ENCODE measurements around the gene FBXO36.
A peak's percentile ranks its signal among the peaks of the same experiment; 100 is the strongest.
"Not testable (repeated sequence)": the region's sequence is repeated elsewhere in the genome, so short reads cannot be mapped to it uniquely, and the experiment has no call there.

FBXO36 gene

DNA sequence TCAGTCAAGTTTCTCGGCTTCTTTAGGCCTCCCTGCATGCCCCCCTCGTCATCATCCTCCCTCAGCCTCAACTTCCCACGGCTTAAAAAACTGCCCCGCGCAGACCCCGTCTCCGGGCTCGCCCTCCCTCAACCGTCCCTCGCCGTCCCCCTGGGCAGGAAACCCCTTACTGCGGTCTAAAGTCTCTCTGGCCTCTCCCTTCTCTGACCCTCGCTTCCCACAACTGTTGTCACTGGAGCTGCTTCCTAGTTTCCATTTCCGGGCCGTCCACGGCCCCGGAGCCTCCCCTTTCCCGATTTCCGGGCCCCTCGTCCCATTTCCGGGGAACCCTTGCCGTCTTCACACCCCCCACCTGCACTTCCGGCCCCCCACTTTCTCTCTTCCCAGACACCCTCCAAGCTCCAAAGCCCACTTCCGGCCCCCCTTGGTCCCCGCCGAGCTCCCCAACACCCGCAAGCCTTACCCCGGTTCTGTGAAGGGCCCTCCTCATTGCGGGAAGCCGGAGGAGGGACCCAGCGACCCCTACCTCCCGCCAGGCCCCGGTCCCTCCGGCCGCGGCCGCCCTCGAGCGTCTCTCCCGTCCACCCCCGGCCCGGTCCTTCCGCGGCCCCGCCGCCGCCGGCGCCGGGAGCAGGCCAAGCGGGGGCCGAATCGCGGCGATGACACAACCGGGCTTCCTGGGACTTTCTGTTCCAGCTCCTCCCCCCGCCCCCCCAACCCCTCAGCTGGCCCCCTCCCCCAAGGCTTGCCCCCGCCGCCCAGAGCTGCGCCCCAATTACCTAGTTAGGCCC, 1.0 kb upstream of the FBXO36 start:
- H3K4me3 Mint-ChIP-seq = peak overlapping the region; percentile 97
- peaks cover 44% of the 10 kb centered on the region for H3K4me1 Mint-ChIP-seq
- ATAC-seq (replicated peaks; ENCODE audit: extremely low read depth, poor library complexity, severe bottlenecking) (peak; percentile 33), DNase-seq (ENCODE audit: low spot score in 2 of 2) (peak; percentile 49 to 62)
- peak overlapping the region; percentile 95 for H3K27ac Mint-ChIP-seq (ENCODE audit: low read depth)
- H3K27me3 Mint-ChIP-seq = no peaks in the 10 kb centered on the region
- peaks cover 45% of the 10 kb centered on the region for H3K36me3 Mint-ChIP-seq (ENCODE audit: insufficient read depth)
- no peaks in the 10 kb centered on the region for H3K9me3 Mint-ChIP-seq

- DNase-seq (ENCODE audit: low spot score in 2 of 2) = peak; percentile 88 to 90
- H3K27ac Mint-ChIP-seq (ENCODE audit: low read depth) = peak within 1 kb of the TSS; percentile 95
- H3K36me3 Mint-ChIP-seq (ENCODE audit: insufficient read depth) = peaks cover 41% of the 10 kb centered on the region
- ATAC-seq (replicated peaks; ENCODE audit: extremely low read depth, poor library complexity, severe bottlenecking) = peak; percentile 63
- peaks cover 38% of the 10 kb centered on the region for H3K4me1 Mint-ChIP-seq
- H3K4me3 Mint-ChIP-seq = peak within 1 kb of the TSS; percentile 97
- H3K9me3 Mint-ChIP-seq = no peaks in the 10 kb centered on the region
- no peaks in the 10 kb centered on the region for H3K27me3 Mint-ChIP-seq
Measured at GRCh38 chr2:229921892-229922448, 333 bp upstream of the FBXO36 start, which contains the start of gene TRIP12. Gene TRIP12 (minus strand): TSS chr2:229922009. CDS start chr2:229880079, 41,930 bp downstream.

DNA sequence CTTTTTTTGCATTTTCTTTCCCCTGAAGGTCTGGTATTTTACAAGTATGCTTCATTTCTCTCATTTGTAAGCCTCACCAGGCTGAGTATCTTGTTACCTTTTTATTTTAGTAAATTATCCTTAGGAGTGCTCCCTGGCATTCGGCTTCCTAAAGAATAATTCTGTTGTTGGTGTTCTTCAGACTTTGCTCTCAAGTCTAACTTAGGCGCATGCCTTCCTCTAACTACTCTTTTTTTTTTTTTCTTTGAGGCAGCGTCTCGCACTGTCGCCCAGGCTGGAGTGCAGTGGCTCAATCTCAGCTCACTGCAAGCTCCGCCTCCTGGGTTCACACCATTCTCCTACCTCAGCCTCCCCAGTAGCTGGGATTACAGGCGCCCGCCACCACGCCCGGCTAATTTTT, 2.2 kb downstream of the FBXO36 start:
- peaks cover 28% of the 10 kb centered on the region for H3K36me3 Mint-ChIP-seq (ENCODE audit: insufficient read depth)
- H3K9me3 Mint-ChIP-seq; ATAC-seq (replicated peaks; ENCODE audit: extremely low read depth, poor library complexity, severe bottlenecking); H3K27ac Mint-ChIP-seq (ENCODE audit: low read depth); H3K27me3 Mint-ChIP-seq; DNase-seq (ENCODE audit: low spot score in 2 of 2): not testable (repeated sequence)
- H3K4me3 Mint-ChIP-seq = peak overlapping the region; percentile 29
- peaks cover 27% of the 10 kb centered on the region for H3K4me1 Mint-ChIP-seq

GRCh38 chr2:229925201-229925600, 2.9 kb downstream of the FBXO36 start:
- Mint-ChIP-seq H3K9me3 (no peaks in the 10 kb centered on the region), H3K27ac (ENCODE audit: low read depth) (no peak overlapping the region), H3K4me3 (no peak overlapping the region), H3K36me3 (ENCODE audit: insufficient read depth) (peaks cover 24% of the 10 kb centered on the region), H3K27me3 (no peaks in the 10 kb centered on the region), H3K4me1 (peaks cover 20% of the 10 kb centered on the region)
- no peak for ATAC-seq (replicated peaks; ENCODE audit: extremely low read depth, poor library complexity, severe bottlenecking)
- DNase-seq (ENCODE audit: low spot score in 2 of 2) = no peak

DNA sequence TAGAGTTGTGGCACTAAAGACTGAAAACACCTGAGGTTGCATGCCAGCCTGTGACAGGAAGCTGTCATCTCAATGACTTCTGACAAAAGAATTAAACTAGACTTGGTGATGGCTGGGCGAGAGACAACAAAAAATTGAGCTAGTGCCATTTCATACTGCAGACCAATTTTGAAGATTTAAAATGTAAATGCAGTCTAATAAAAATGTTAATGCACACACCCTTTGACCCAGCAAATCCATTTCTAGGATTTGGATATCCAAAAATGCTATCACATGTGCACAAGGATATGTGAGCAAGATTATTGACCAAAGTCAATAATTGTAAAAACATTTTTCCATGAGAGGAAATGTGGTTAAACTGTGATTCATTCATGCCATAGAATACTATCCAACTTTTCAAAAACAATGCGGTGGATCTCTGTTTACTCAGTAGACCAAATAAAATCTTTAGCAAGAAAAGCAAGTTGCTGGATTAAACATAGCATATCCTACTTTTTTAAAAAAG, 5.6 kb downstream of the FBXO36 start:
- Mint-ChIP-seq H3K27me3 (no peaks in the 10 kb centered on the region), H3K9me3 (no peaks in the 10 kb centered on the region)
- ATAC-seq (replicated peaks; ENCODE audit: extremely low read depth, poor library complexity, severe bottlenecking) = no peak

DNA sequence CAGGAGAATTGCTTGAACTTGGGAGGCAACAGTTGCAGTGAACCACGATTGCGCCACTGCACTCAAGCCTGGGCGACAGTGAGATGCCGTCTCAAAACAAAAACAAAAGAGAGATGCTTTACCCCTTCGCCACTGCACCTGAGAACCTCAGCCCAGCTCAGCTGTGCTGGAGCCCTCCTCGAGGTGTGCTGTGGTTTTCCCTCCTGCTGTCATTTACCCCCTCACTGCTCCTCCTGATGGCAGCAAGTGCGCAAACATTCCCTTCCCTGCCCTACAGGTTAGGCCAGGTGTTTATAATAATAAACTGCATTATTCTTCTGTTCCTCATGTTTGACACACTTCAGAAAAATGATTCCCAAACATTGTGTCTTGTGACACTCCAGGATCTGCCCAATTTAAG, 8.4 kb downstream of the FBXO36 start:
- no peaks in the 10 kb centered on the region for H3K4me1 Mint-ChIP-seq
- DNase-seq (ENCODE audit: low spot score in 2 of 2) (no peak), ATAC-seq (replicated peaks; ENCODE audit: extremely low read depth, poor library complexity, severe bottlenecking) (no peak)
- H3K9me3 Mint-ChIP-seq = no peaks in the 10 kb centered on the region
- no peak overlapping the region for H3K27ac Mint-ChIP-seq (ENCODE audit: low read depth)
- H3K36me3 Mint-ChIP-seq (ENCODE audit: insufficient read depth) = peaks cover 3% of the 10 kb centered on the region
- H3K4me3 Mint-ChIP-seq = no peak overlapping the region
- no peaks in the 10 kb centered on the region for H3K27me3 Mint-ChIP-seq

More for the DNA sequence above, 5.6 kb downstream of the FBXO36 start:
- DNase-seq (ENCODE audit: low spot score in 2 of 2) = no peak
- peaks cover 4% of the 10 kb centered on the region for H3K4me1 Mint-ChIP-seq
- no peak overlapping the region for H3K4me3 Mint-ChIP-seq
- H3K27ac Mint-ChIP-seq (ENCODE audit: low read depth) = no peak overlapping the region
- H3K36me3 Mint-ChIP-seq (ENCODE audit: insufficient read depth) = peaks cover 5% of the 10 kb centered on the region

- no peak for ATAC-seq (replicated peaks; ENCODE audit: extremely low read depth, poor library complexity, severe bottlenecking)
- H3K4me3 Mint-ChIP-seq = no peak overlapping the region
- no peaks in the 10 kb centered on the region for H3K9me3 Mint-ChIP-seq
- H3K4me1 Mint-ChIP-seq = no peaks in the 10 kb centered on the region
- H3K27me3 Mint-ChIP-seq = no peaks in the 10 kb centered on the region
- H3K36me3 Mint-ChIP-seq (ENCODE audit: insufficient read depth) = peaks cover 3% of the 10 kb centered on the region
- no peak for DNase-seq (ENCODE audit: low spot score in 2 of 2)
- no peak overlapping the region for H3K27ac Mint-ChIP-seq (ENCODE audit: low read depth)
Measured at GRCh38 chr2:229931241-229931640, 8.9 kb downstream of the FBXO36 start.

- ATAC-seq (replicated peaks; ENCODE audit: extremely low read depth, poor library complexity, severe bottlenecking) (no peak), DNase-seq (ENCODE audit: low spot score in 2 of 2) (no peak)
- Mint-ChIP-seq H3K4me1 (no peaks in the 10 kb centered on the region), H3K4me3 (no peak overlapping the region), H3K36me3 (ENCODE audit: insufficient read depth) (no peaks in the 10 kb centered on the region), H3K9me3 (no peaks in the 10 kb centered on the region), H3K27ac (ENCODE audit: low read depth) (no peak overlapping the region), H3K27me3 (no peaks in the 10 kb centered on the region)
Measured at GRCh38 chr2:229937537-229937936, 15.2 kb downstream of the FBXO36 start.

DNA sequence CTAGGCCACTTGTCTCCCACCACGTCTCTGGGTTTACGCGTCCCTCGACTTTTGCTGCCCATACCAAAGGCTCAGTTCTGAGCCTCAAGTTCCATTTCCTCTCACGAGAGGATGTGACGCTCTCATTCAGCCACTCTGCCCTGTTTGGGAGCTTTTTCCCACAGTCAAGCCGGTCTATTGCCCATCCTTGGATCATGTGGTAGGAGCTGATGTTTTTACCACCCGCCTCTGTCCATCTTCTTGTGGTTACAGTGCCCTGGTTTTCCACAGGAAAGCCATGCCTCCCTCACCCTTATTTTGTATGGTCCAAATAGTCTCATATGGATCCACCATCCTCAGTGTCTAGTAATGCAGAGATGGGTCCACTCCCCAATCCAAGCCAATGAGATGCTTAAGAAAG, 20.4 kb downstream of the FBXO36 start:
- H3K36me3 Mint-ChIP-seq (ENCODE audit: insufficient read depth) = peaks cover 2% of the 10 kb centered on the region
- DNase-seq (ENCODE audit: low spot score in 2 of 2) = no peak
- no peaks in the 10 kb centered on the region for H3K9me3 Mint-ChIP-seq
- H3K4me3 Mint-ChIP-seq = no peak overlapping the region
- no peaks in the 10 kb centered on the region for H3K27me3 Mint-ChIP-seq
- no peak overlapping the region for H3K27ac Mint-ChIP-seq (ENCODE audit: low read depth)
- peaks cover 5% of the 10 kb centered on the region for H3K4me1 Mint-ChIP-seq
- ATAC-seq (replicated peaks; ENCODE audit: extremely low read depth, poor library complexity, severe bottlenecking) = no peak

- Mint-ChIP-seq H3K36me3 (ENCODE audit: insufficient read depth) (peaks cover 2% of the 10 kb centered on the region), H3K27me3 (no peaks in the 10 kb centered on the region), H3K27ac (ENCODE audit: low read depth) (no peak overlapping the region), H3K9me3 (no peaks in the 10 kb centered on the region), H3K4me1 (peaks cover 5% of the 10 kb centered on the region), H3K4me3 (no peak overlapping the region)
- no peak for ATAC-seq (replicated peaks; ENCODE audit: extremely low read depth, poor library complexity, severe bottlenecking)
- DNase-seq (ENCODE audit: low spot score in 2 of 2) = no peak
Measured at GRCh38 chr2:229943171-229943570, 20.9 kb downstream of the FBXO36 start.

GRCh38 chr2:229943770-229944449, 21.6 kb downstream of the FBXO36 start:
- Mint-ChIP-seq H3K4me3 (no peak overlapping the region), H3K4me1 (peaks cover 5% of the 10 kb centered on the region), H3K27ac (ENCODE audit: low read depth) (no peak overlapping the region), H3K27me3 (no peaks in the 10 kb centered on the region), H3K36me3 (ENCODE audit: insufficient read depth) (peaks cover 2% of the 10 kb centered on the region), H3K9me3 (no peaks in the 10 kb centered on the region)
- ATAC-seq (replicated peaks; ENCODE audit: extremely low read depth, poor library complexity, severe bottlenecking) (no peak), DNase-seq (ENCODE audit: low spot score in 2 of 2) (no peak)

GRCh38 chr2:229945975-229946374, 23.7 kb downstream of the FBXO36 start:
- H3K27ac Mint-ChIP-seq (ENCODE audit: low read depth) = no peak overlapping the region
- no peaks in the 10 kb centered on the region for H3K9me3 Mint-ChIP-seq
- no peaks in the 10 kb centered on the region for H3K27me3 Mint-ChIP-seq
- H3K4me3 Mint-ChIP-seq = no peak overlapping the region
- H3K36me3 Mint-ChIP-seq (ENCODE audit: insufficient read depth) = peaks cover 2% of the 10 kb centered on the region
- no peak for DNase-seq (ENCODE audit: low spot score in 2 of 2)
- peaks cover 5% of the 10 kb centered on the region for H3K4me1 Mint-ChIP-seq
- ATAC-seq (replicated peaks; ENCODE audit: extremely low read depth, poor library complexity, severe bottlenecking) = no peak
